H9 (cell line): ENCODE results near the gene ENPP7. TPM values are rescaled to one million over a fixed set of nuclear protein-coding genes. Genes with fewer than 3 reads are reported as not detected.

Experiments
- DNase-seq: peaks from one replicate; pipeline ENCODE4 v3.0.0-alpha.2; 2017
- H2AFZ ChIP-seq: one replicate; pipeline ENCODE4 v1.6.1; 2013; ENCODE audit warnings: mild to moderate bottlenecking, low read length, control low read depth, moderate library complexity
- H2AK5ac ChIP-seq: 2 replicates; pipeline ENCODE4 v1.6.1; 2013; ENCODE audit warnings: low read length, control low read depth, mixed read lengths; ENCODE audit not compliant: insufficient read length
- H2BK120ac ChIP-seq: one replicate; pipeline ENCODE4 v1.6.1; 2013; ENCODE audit warnings: low read depth, mild to moderate bottlenecking, low read length, control low read depth, inconsistent platforms; ENCODE audit not compliant: poor library complexity, severe bottlenecking
- H2BK12ac ChIP-seq: 2 replicates; pipeline ENCODE4 v1.6.1; 2013; ENCODE audit warnings: low read length, control low read depth, mixed read lengths, low read depth; ENCODE audit not compliant: insufficient read length
- H2BK15ac ChIP-seq: 2 replicates; pipeline ENCODE4 v1.6.1; 2013; ENCODE audit warnings: low read depth, low read length, control low read depth
- H2BK20ac ChIP-seq: one replicate; pipeline ENCODE4 v1.6.1; 2013; ENCODE audit warnings: low read depth, mild to moderate bottlenecking, low read length, control low read depth, inconsistent platforms; ENCODE audit not compliant: poor library complexity, severe bottlenecking
- H2BK5ac ChIP-seq: 2 replicates; pipeline ENCODE4 v1.6.1; 2013; ENCODE audit warnings: low read length, control low read depth, mixed read lengths; ENCODE audit not compliant: insufficient read length
- H3K14ac ChIP-seq: 2 replicates; pipeline ENCODE4 v1.6.1; 2013; ENCODE audit warnings: low read length, control low read depth; ENCODE audit not compliant: insufficient read depth
- H3K18ac ChIP-seq: 2 replicates; pipeline ENCODE4 v1.6.1; 2013; ENCODE audit warnings: low read depth, mild to moderate bottlenecking, mixed read lengths, low read length, control low read depth; ENCODE audit not compliant: insufficient read length
- H3K23ac ChIP-seq: 2 replicates; pipeline ENCODE4 v1.6.1; 2013; ENCODE audit warnings: low read length, control low read depth, mixed read lengths, low read depth; ENCODE audit not compliant: insufficient read length
- H3K23me2 ChIP-seq: 2 replicates; pipeline ENCODE4 v1.6.1; 2013; ENCODE audit warnings: low read depth, mild to moderate bottlenecking, mixed read lengths, low read length, control low read depth; ENCODE audit not compliant: insufficient read length, poor library complexity, severe bottlenecking
- H3K27ac ChIP-seq: 2 replicates; pipeline ENCODE4 v1.5.1; 2013; ENCODE audit warnings: low read length, control low read depth, mixed read lengths, low read depth; ENCODE audit not compliant: insufficient read length
- H3K27me3 ChIP-seq: 2 replicates; pipeline ENCODE4 v1.6.1; 2013; ENCODE audit warnings: low read length, control low read depth, inconsistent platforms; ENCODE audit not compliant: insufficient read depth
- H3K4ac ChIP-seq: 2 replicates; pipeline ENCODE4 v1.6.1; 2013; ENCODE audit warnings: low read depth, mild to moderate bottlenecking, control low read depth, inconsistent platforms, low read length, moderate library complexity
- H3K4me1 ChIP-seq: 2 replicates; pipeline ENCODE4 v1.6.1; 2013; ENCODE audit warnings: low read length, control low read depth, inconsistent platforms; ENCODE audit not compliant: insufficient read depth
- H3K4me2 ChIP-seq: 2 replicates; pipeline ENCODE4 v1.6.1; 2013; ENCODE audit warnings: low read length, control low read depth, mixed read lengths; ENCODE audit not compliant: insufficient read length, insufficient read depth
- H3K56ac ChIP-seq: 2 replicates; pipeline ENCODE4 v1.6.1; 2013; ENCODE audit warnings: low read depth, mild to moderate bottlenecking, mixed read lengths, low read length, control low read depth; ENCODE audit not compliant: insufficient read length
- H3K79me1 ChIP-seq: 2 replicates; pipeline ENCODE4 v1.6.1; 2013; ENCODE audit warnings: low read depth, mild to moderate bottlenecking, moderate library complexity, low read length, control low read depth, inconsistent platforms; ENCODE audit not compliant: insufficient read depth, poor library complexity, severe bottlenecking
- H3K79me2 ChIP-seq: 2 replicates; pipeline ENCODE4 v1.6.1; 2013; ENCODE audit warnings: low read length, control low read depth, inconsistent platforms; ENCODE audit not compliant: insufficient read depth
- H3K9ac ChIP-seq: 2 replicates; pipeline ENCODE4 v1.6.1; 2013; ENCODE audit warnings: low read length, control low read depth, mixed read lengths; ENCODE audit not compliant: insufficient read length; ENCODE audit errors: extremely low read depth
- H3K9me3 ChIP-seq: one replicate; pipeline ENCODE4 v1.6.1; 2013; ENCODE audit warnings: low read depth, low read length, inconsistent platforms; ENCODE audit not compliant: control insufficient read depth
- H3T11ph ChIP-seq: one replicate; pipeline ENCODE4 v1.6.1; 2013; ENCODE audit warnings: mild to moderate bottlenecking, low read length, control low read depth, inconsistent platforms
- H4K20me1 ChIP-seq: one replicate; pipeline ENCODE4 v1.6.1; 2013; ENCODE audit not compliant: control insufficient read depth, insufficient read length, insufficient read depth
- H4K5ac ChIP-seq: 2 replicates; pipeline ENCODE4 v1.6.1; 2013; ENCODE audit warnings: low read depth, mild to moderate bottlenecking, mixed read lengths, low read length, control low read depth; ENCODE audit not compliant: insufficient read length
- H4K8ac ChIP-seq: replicated peaks from 2 replicates; pipeline ENCODE4 v1.6.1; 2013; ENCODE audit warnings: low read length, control low read depth, mixed read lengths, low read depth; ENCODE audit not compliant: insufficient read length
- H4K91ac ChIP-seq: 2 replicates; pipeline ENCODE4 v1.6.1; 2013; ENCODE audit warnings: low read depth, mild to moderate bottlenecking, moderate library complexity, mixed read lengths, low read length, control low read depth; ENCODE audit not compliant: insufficient read length
- H3K27ac Mint-ChIP-seq, 3 experiments: 2 replicates in 2 of 3; 3 replicates in 1 of 3; pipeline ENCODE4 v1.8.0; 2020 to 2021; ENCODE audit warnings: mixed read lengths in 3 of 3, mild to moderate bottlenecking in 1 of 3, moderate library complexity in 1 of 3
- H3K27me3 Mint-ChIP-seq: 2 replicates; pipeline ENCODE4 v1.8.0; 2021; ENCODE audit warnings: low read depth, mild to moderate bottlenecking, moderate library complexity, mixed read lengths
- H3K36me3 Mint-ChIP-seq, 3 experiments: 2 replicates in 2 of 3; 3 replicates in 1 of 3; pipeline ENCODE4 v1.8.0; 2020 to 2021; ENCODE audit warnings: low read depth in 3 of 3, mixed read lengths in 3 of 3; ENCODE audit not compliant: insufficient read depth in 1 of 3
- H3K4me1 Mint-ChIP-seq, 2 experiments: 2 replicates each; pipeline ENCODE4 v1.8.0; 2020; ENCODE audit warnings: mixed read lengths in 2 of 2
- H3K4me3 Mint-ChIP-seq, 2 experiments: 2 replicates in 1 of 2; 3 replicates in 1 of 2; pipeline ENCODE4 v1.8.0; 2020 to 2021; ENCODE audit warnings: mild to moderate bottlenecking in 2 of 2, mixed read lengths in 2 of 2, moderate library complexity in 1 of 2
- H3K9me3 Mint-ChIP-seq, 2 experiments: 2 replicates in 1 of 2; 3 replicates in 1 of 2; pipeline ENCODE4 v1.8.0; 2020; ENCODE audit warnings: mild to moderate bottlenecking in 2 of 2, mixed read lengths in 2 of 2, moderate library complexity in 1 of 2
- CTCF ChIP-seq: fragments of 200-600 bp; sonication (generic); conservative IDR thresholded peaks from 3 replicates; pipeline ENCODE4 v1.8.0; 2021; ENCODE audit warnings: antibody characterized with exemption, mild to moderate bottlenecking
- WGBS: extraction: QIAGEN DNeasy Blood & Tissue Kit; methylation state at CpG from one replicate; pipeline ENCODE4 v1.1.7; 2013; ENCODE audit warnings: missing lambda C conversion rate, low lambda C conversion rate, mixed read lengths; ENCODE audit not compliant: insufficient read length; ENCODE audit errors: extremely low coverage; 5-methylcytosine and 5-hydroxymethylcytosine counted together
- total RNA-seq: library from RNA; stranded (reverse); gene quantifications from 2 replicates; pipeline ENCODE4 v1.2.1, GENCODE V29; 2021

ENPP7 gene
- total RNA-seq, 1 experiment from 2014 or later = not detected

GRCh38 chr17:79704691-79705090, 26.1 kb upstream of the ENPP7 start:
- Histone ChIP-seq H2BK12ac (no peak overlapping the region), H2BK15ac (no peak overlapping the region), H3K14ac (no peak overlapping the region), H2AFZ (no peak overlapping the region), H4K91ac (no peak overlapping the region), H2BK120ac (no peak overlapping the region), H3K4me2 (no peak overlapping the region), H3K18ac (no peak overlapping the region), H3K9me3 (no peaks in the 10 kb centered on the region), H3K4ac (no peak overlapping the region), H4K8ac (no peak overlapping the region), H4K5ac (no peak overlapping the region), H3K23me2 (peaks cover 3% of the 10 kb centered on the region), H3T11ph (no peak overlapping the region), H3K79me1 (no peaks in the 10 kb centered on the region), H2AK5ac (no peak overlapping the region), H4K20me1 (no peaks in the 10 kb centered on the region), H3K56ac (no peak overlapping the region), H3K27me3 (no peaks in the 10 kb centered on the region), H3K79me2 (no peaks in the 10 kb centered on the region), H2BK20ac (no peak overlapping the region), H3K4me1 (peaks cover 4% of the 10 kb centered on the region; the same call in 1 of the 2 replicates), H3K9ac (no peak overlapping the region), H2BK5ac (no peak overlapping the region), H3K27ac (no peak overlapping the region), H3K23ac (no peak overlapping the region)
- no peak overlapping the region; a peak in 2 of 7 replicates for H3K27ac Mint-ChIP-seq
- no peaks in the 10 kb centered on the region for H3K36me3 Mint-ChIP-seq
- TF ChIP-seq CTCF = no peak
- no peaks in the 10 kb centered on the region; a peak in 1 of 5 replicates for H3K9me3 Mint-ChIP-seq
- no peak for DNase-seq
- H3K4me3 Mint-ChIP-seq = no peak overlapping the region
- H3K4me1 Mint-ChIP-seq = peaks cover 10 to 29% of the 10 kb centered on the region in 2 experiments
- H3K27me3 Mint-ChIP-seq = no peaks in the 10 kb centered on the region; the same call in 1 of the 2 replicates
- WGBS = no CpG with 5 or more reads among the region's 9 CpGs
